ENCODE data around the gene PDE11A. TPM values are rescaled to one million over a fixed set of nuclear protein-coding genes. Genes with fewer than 3 reads are reported as not detected.

Gene PDE11A
- total RNA-seq, 1 experiment from 2014 or later = 0.13 TPM

- Mint-ChIP-seq H3K4me1 (peaks cover 2 to 3% of the 10 kb centered on the region in 2 experiments; a peak in 3 of 4 replicates), H3K36me3 (ENCODE audit: insufficient read depth in 1 of 3, low read depth in 3 of 3) (no peaks in the 10 kb centered on the region), H3K27me3 (ENCODE audit: low read depth) (no peaks in the 10 kb centered on the region), H3K9me3 (no peaks in the 10 kb centered on the region), H3K4me3 (no peak overlapping the region), H3K27ac (no peak overlapping the region)
- no peaks in the 10 kb centered on the region for H3K9me3 ChIP-seq (ENCODE audit: control insufficient read depth, low read depth, low read length)
- H3K79me1 ChIP-seq (ENCODE audit: insufficient read depth, low read depth, low read length, poor library complexity, severe bottlenecking) = no peaks in the 10 kb centered on the region
- TF ChIP-seq CTCF (conservative IDR thresholded peaks at IDR 0.05) = no peak
- no peak overlapping the region for H3K56ac ChIP-seq (ENCODE audit: insufficient read length, low read depth, low read length)
- no peaks in the 10 kb centered on the region for H3K27me3 ChIP-seq (ENCODE audit: insufficient read depth, low read length)
- no peak overlapping the region for H2BK15ac ChIP-seq (ENCODE audit: low read depth, low read length)
- H3K9ac ChIP-seq (ENCODE audit: extremely low read depth, insufficient read length, low read length) = no peak overlapping the region
- no peaks in the 10 kb centered on the region for H3K23me2 ChIP-seq (ENCODE audit: insufficient read length, low read depth, low read length, poor library complexity, severe bottlenecking)
- no peak overlapping the region for H2AFZ ChIP-seq (ENCODE audit: low read length)
- H3K18ac ChIP-seq (ENCODE audit: insufficient read length, low read depth, low read length) = no peak overlapping the region
- H2BK120ac ChIP-seq (ENCODE audit: low read depth, low read length, poor library complexity, severe bottlenecking) = no peak overlapping the region
- no peak overlapping the region for H4K5ac ChIP-seq (ENCODE audit: insufficient read length, low read depth, low read length)
- no peak overlapping the region for H3K27ac ChIP-seq (ENCODE audit: insufficient read length, low read depth, low read length)
- no peak overlapping the region for H3K4me2 ChIP-seq (ENCODE audit: insufficient read depth, insufficient read length, low read length)
- no peak overlapping the region for H2AK5ac ChIP-seq (ENCODE audit: insufficient read length, low read length)
- no peak overlapping the region for H2BK5ac ChIP-seq (ENCODE audit: insufficient read length, low read length)
- no peaks in the 10 kb centered on the region for H3K4me1 ChIP-seq (ENCODE audit: insufficient read depth, low read length)
- no peaks in the 10 kb centered on the region for H3K79me2 ChIP-seq (ENCODE audit: insufficient read depth, low read length)
- no CpG with 5 or more reads among the region's 4 CpGs for WGBS (ENCODE audit: extremely low coverage, insufficient read length, low lambda C conversion rate)
- no peak overlapping the region for H3K4ac ChIP-seq (ENCODE audit: low read depth, low read length)
- no peak overlapping the region for H2BK12ac ChIP-seq (ENCODE audit: insufficient read length, low read depth, low read length)
- no peak overlapping the region for H3T11ph ChIP-seq (ENCODE audit: low read length)
- H3K23ac ChIP-seq (ENCODE audit: insufficient read length, low read depth, low read length) = no peak overlapping the region
- H2BK20ac ChIP-seq (ENCODE audit: low read depth, low read length, poor library complexity, severe bottlenecking) = no peak overlapping the region
- no peaks in the 10 kb centered on the region for H4K20me1 ChIP-seq (ENCODE audit: control insufficient read depth, insufficient read depth, insufficient read length)
- H3K14ac ChIP-seq (ENCODE audit: insufficient read depth, low read length) = no peak overlapping the region
- DNase-seq = no peak
- H4K91ac ChIP-seq (ENCODE audit: insufficient read length, low read depth, low read length) = no peak overlapping the region
- no peak overlapping the region for H4K8ac ChIP-seq (replicated peaks; ENCODE audit: insufficient read length, low read depth, low read length)
Measured at GRCh38 chr2:178025551-178026185, 46.9 kb downstream of the PDE11A start.
